Sigmoid colon (tissue), 7 donors: ENCODE results near the gene CNTN5. TPM values are rescaled to one million over a fixed set of nuclear protein-coding genes. Genes with fewer than 3 reads are reported as not detected.

Source experiments
- DNase-seq: peaks from one replicate; pipeline ENCODE4 v3.0.0-alpha.2; 2019
- H3K27ac ChIP-seq, 4 donors: fragments of 200-600 bp; sonication (generic); one replicate each; pipeline ENCODE4 v1.5.1; 2016 to 2019; ENCODE audit warnings: mild to moderate bottlenecking in 1 of 4
- H3K27me3 ChIP-seq, 3 donors: fragments of 200-600 bp; sonication (generic); one replicate each; pipeline ENCODE4 v1.5.1; 2019; ENCODE audit warnings: mild to moderate bottlenecking in 1 of 3
- H3K36me3 ChIP-seq, 4 donors: fragments of 200-600 bp; sonication (generic); one replicate each; pipeline ENCODE4 v1.5.1; 2016 to 2019
- H3K4me1 ChIP-seq, 4 donors: fragments of 200-600 bp; sonication (generic); one replicate each; pipeline ENCODE4 v1.5.1; 2017 to 2019
- H3K4me3 ChIP-seq, 4 donors: fragments of 200-600 bp; sonication (generic); one replicate each; pipeline ENCODE4 v1.5.1; 2017 to 2019; ENCODE audit warnings: mild to moderate bottlenecking in 2 of 4, moderate library complexity in 1 of 4
- H3K9me3 ChIP-seq, 4 donors: fragments of 200-600 bp in 3 of 4; sonication (generic) in 3 of 4; one replicate each; pipeline versions ENCODE4 v1.5.1 to v1.6.1; 2013 to 2019
- EP300 ChIP-seq, 4 donors: sonication (generic); formaldehyde crosslinking; IDR thresholded peaks; one replicate each; pipeline ENCODE4 v1.6.1; 2017; ENCODE audit warnings: antibody characterized with exemption in 4 of 4
- POLR2A ChIP-seq, 2 donors: fragments of 450-650 bp; IDR thresholded peaks; one replicate each; pipeline ENCODE4 v1.6.1; 2016; ENCODE audit warnings: antibody characterized with exemption in 2 of 2, mild to moderate bottlenecking in 2 of 2, moderate library complexity in 2 of 2
- POLR2AphosphoS5 ChIP-seq, 4 donors: sonication (generic); formaldehyde crosslinking; IDR thresholded peaks; one replicate each; pipeline ENCODE4 v1.6.1; 2017; ENCODE audit warnings: antibody characterized with exemption in 4 of 4
- WGBS, 2 donors: extraction: QIAGEN DNeasy Blood & Tissue Kit; methylation state at CpG; one replicate each; pipeline ENCODE4 v1.1.7; 2013; 5-methylcytosine and 5-hydroxymethylcytosine counted together
- intact Hi-C: fragments of 100-400 bp; cut with DNase I; formaldehyde crosslinking; loops from one replicate; pipeline ENCODE4 v1.15.1; 2023
- polyA plus RNA-seq, 3 donors: library from polyadenylated mRNA; stranded (reverse); fragments of 200-250 nt; gene quantifications; one replicate each; pipeline ENCODE4 v1.2.3, GENCODE V29; 2013
- total RNA-seq, 4 donors: library from RNA; depleted of rRNA; stranded (reverse); fragments of >200 nt; gene quantifications; one replicate each; pipeline ENCODE4 v1.1.0, GENCODE V29; 2016
- TF ChIP-seq, protein P1 (sequence below), 4 experiments: fragments of 450-650 bp in 3 of 4; fragments of 200-600 bp in 1 of 4; IDR thresholded peaks; one replicate each; pipeline ENCODE4 v1.5.1; 2016 to 2019; ENCODE audit warnings: antibody characterized with exemption in 4 of 4, mild to moderate bottlenecking in 3 of 4, moderate library complexity in 2 of 4
- donor health status: healthy with polysubstance abuse.
- donor health status: Bipolar disorder and iron deficiency.
- donor health status: healthy.

Gene CNTN5
- total and polyA plus RNA-seq, 7 donors = 0.13 to 0.36 (median 0.16) TPM; not detected in 2

DNA sequence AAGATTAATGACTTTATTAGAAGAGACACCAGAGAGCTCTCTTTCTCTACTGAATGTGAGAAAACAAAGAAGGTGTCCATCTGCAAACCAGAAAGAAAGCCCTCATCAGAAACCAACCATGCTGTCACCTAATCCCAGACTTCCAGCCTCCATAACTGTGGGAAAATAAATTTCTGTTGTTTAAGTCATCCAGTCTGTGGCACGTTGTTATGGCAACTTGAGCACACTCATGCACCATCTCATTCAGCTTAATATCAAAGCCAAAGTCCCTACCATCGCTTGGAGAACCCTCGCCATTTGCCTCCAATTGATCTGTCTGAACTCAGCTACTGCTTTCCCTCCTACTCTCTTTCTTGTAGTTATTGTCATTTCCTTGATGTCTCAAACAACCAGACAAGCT, 900.2 kb downstream of the CNTN5 start:
- 85 to 88% methylated on average over 3 of the region's 3 CpGs for WGBS, 2 donors
- no peak for TF ChIP-seq EP300 (IDR thresholded peaks at IDR 0.05)
- TF ChIP-seq POLR2A (IDR thresholded peaks at IDR 0.05) = no peak
- no peak for TF ChIP-seq POLR2AphosphoS5 (IDR thresholded peaks at IDR 0.05)
- TF ChIP-seq, protein P1, sequence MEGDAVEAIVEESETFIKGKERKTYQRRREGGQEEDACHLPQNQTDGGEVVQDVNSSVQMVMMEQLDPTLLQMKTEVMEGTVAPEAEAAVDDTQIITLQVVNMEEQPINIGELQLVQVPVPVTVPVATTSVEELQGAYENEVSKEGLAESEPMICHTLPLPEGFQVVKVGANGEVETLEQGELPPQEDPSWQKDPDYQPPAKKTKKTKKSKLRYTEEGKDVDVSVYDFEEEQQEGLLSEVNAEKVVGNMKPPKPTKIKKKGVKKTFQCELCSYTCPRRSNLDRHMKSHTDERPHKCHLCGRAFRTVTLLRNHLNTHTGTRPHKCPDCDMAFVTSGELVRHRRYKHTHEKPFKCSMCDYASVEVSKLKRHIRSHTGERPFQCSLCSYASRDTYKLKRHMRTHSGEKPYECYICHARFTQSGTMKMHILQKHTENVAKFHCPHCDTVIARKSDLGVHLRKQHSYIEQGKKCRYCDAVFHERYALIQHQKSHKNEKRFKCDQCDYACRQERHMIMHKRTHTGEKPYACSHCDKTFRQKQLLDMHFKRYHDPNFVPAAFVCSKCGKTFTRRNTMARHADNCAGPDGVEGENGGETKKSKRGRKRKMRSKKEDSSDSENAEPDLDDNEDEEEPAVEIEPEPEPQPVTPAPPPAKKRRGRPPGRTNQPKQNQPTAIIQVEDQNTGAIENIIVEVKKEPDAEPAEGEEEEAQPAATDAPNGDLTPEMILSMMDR (IDR thresholded peaks at IDR 0.05) = no peak
- intact Hi-C loops = no loop called here
- Histone ChIP-seq H3K4me3 (no peak overlapping the region), H3K4me1 (no peaks in the 10 kb centered on the region), H3K36me3 (no peaks in the 10 kb centered on the region), H3K27me3 (no peaks in the 10 kb centered on the region), H3K9me3 (peaks cover 0 to 4% (median 0%) of the 10 kb centered on the region in 4 donors), H3K27ac (no peak overlapping the region)
- no peak for DNase-seq

DNA sequence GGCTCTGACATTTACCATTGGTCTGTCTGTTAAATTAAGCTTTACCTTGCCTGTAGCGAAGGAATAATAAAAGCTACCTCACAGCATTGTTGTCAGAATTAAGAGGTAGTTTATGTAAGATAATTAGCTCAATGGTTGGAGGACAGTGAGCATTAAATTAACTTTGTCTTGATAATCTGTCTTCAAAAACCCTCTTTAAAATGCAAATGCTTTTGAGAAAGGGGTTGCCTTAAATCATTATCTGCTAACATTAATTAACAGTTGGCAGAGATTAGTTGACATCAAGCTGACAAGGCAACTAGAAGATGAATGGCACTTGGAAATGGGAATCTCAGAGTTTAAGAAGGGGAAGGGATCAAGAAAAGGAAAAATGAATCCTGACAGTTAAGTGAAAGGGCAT, 905.2 kb downstream of the CNTN5 start:
- Histone ChIP-seq H3K9me3 (no peaks in the 10 kb centered on the region), H3K27me3 (no peaks in the 10 kb centered on the region), H3K4me3 (no peak overlapping the region), H3K27ac (no peak overlapping the region), H3K4me1 (no peaks in the 10 kb centered on the region), H3K36me3 (no peaks in the 10 kb centered on the region)
- no peak for DNase-seq
- 0% methylated on average over 1 of the region's 1 CpG for WGBS, 2 donors
- TF ChIP-seq, protein P1 (IDR thresholded peaks at IDR 0.05) = no peak
- TF ChIP-seq EP300 (IDR thresholded peaks at IDR 0.05) (no peak), POLR2A (IDR thresholded peaks at IDR 0.05) (no peak), POLR2AphosphoS5 (IDR thresholded peaks at IDR 0.05) (no peak)
- intact Hi-C loops = no loop called here

DNA sequence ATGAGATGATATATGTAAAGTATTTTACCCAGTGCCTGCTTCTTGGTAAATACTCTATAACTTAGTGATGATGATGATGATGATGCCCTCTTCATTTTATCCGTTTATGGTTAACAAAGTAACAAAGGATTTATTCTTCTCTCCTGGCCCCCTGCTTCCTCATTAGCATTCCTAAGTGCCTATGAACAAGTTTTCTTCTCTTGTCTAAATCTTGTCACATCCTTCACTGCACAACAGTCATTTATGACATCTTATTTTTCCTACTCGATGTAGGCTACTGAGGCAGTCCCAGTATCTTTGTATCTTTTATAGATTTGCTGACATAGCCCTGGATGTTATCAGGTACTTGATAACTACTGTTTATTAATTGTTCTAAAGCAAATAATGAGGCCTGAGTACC, 911.9 kb downstream of the CNTN5 start:
- H3K9me3 ChIP-seq = no peaks in the 10 kb centered on the region
- 60 to 73% methylated on average over 2 of the region's 2 CpGs for WGBS, 2 donors
- no peak overlapping the region for H3K27ac ChIP-seq
- H3K36me3 ChIP-seq = no peaks in the 10 kb centered on the region
- TF ChIP-seq, protein P1 (IDR thresholded peaks at IDR 0.05) = no peak
- no peak for TF ChIP-seq EP300 (IDR thresholded peaks at IDR 0.05)
- TF ChIP-seq POLR2A (IDR thresholded peaks at IDR 0.05) = no peak
- TF ChIP-seq POLR2AphosphoS5 (IDR thresholded peaks at IDR 0.05) = no peak
- no peak overlapping the region for H3K4me3 ChIP-seq
- DNase-seq = no peak
- H3K27me3 ChIP-seq = no peaks in the 10 kb centered on the region
- intact Hi-C loops = no loop called here
- H3K4me1 ChIP-seq = no peaks in the 10 kb centered on the region

DNA sequence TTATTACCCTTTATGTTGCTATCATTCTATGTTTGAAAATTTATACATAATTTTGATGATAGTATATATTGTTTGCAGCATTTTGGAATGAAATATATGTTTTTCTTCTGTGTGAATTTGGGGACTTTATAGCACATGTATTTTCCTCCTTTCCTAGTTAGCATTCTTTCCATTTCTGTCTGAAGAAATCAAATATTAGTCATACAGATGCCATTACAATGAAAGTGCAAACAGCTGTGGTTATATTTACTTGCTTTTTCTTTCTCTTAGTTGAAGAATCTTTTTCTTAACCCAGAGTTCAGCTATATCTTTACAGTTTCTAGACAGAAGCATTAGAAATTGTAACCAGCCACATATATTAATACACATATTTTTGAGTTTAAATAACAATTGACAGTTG, 913.3 kb downstream of the CNTN5 start:
- Histone ChIP-seq H3K9me3 (no peaks in the 10 kb centered on the region), H3K27me3 (no peaks in the 10 kb centered on the region), H3K4me1 (no peaks in the 10 kb centered on the region), H3K36me3 (no peaks in the 10 kb centered on the region), H3K4me3 (no peak overlapping the region), H3K27ac (no peak overlapping the region)
- intact Hi-C loops = no loop called here
- no peak for TF ChIP-seq EP300 (IDR thresholded peaks at IDR 0.05)
- TF ChIP-seq, protein P1 (IDR thresholded peaks at IDR 0.05) = no peak
- TF ChIP-seq POLR2AphosphoS5 (IDR thresholded peaks at IDR 0.05) = no peak
- no peak for TF ChIP-seq POLR2A (IDR thresholded peaks at IDR 0.05)
- no peak for DNase-seq

DNA sequence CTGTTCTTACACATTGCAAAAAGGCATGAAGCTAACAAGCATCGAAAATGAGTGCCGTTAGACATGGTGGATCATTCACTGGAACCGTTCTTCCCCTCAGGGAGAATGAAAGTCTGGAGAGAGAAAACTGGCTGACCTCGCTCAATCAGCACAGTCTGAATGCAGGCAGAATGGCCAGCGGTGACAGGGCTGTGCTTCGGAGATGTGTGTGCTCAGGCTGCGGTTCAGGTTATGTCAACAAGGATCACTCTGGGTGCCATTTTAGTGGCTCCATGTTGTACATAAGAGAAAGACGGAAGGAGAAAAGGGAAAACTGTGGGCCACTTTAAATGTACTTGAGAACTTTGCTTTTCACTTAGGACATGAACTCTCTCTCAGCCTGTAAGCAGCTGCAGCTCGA, 916.6 kb downstream of the CNTN5 start:
- 81% methylated on average over 9 of the region's 9 CpGs for whole genome bisulfite sequencing, 2 donors
- no peaks in the 10 kb centered on the region for H3K36me3 ChIP-seq
- DNase-seq = no peak
- no peaks in the 10 kb centered on the region for H3K4me1 ChIP-seq
- H3K4me3 ChIP-seq = no peak overlapping the region
- no peak overlapping the region for H3K27ac ChIP-seq
- intact Hi-C loops = no loop called here
- H3K27me3 ChIP-seq = no peaks in the 10 kb centered on the region
- no peaks in the 10 kb centered on the region for H3K9me3 ChIP-seq
- TF ChIP-seq POLR2A (IDR thresholded peaks at IDR 0.05) (no peak), EP300 (IDR thresholded peaks at IDR 0.05) (no peak)
- TF ChIP-seq, protein P1 (IDR thresholded peaks at IDR 0.05) = no peak
